HEK293 (cell line): ENCODE data around the gene CC2D1A.

Source experiments
- CTCF ChIA-PET: fragments of 350-600 bp; formaldehyde crosslinking; extraction: SDS; loops from one replicate; lab custom pipeline; 2021; ENCODE audit warnings: antibody characterized with exemption; lab: Yijun Ruan, JAX
- POLR2A ChIA-PET: fragments of 300-600 bp; formaldehyde crosslinking; extraction: SDS; loops from one replicate; lab custom pipeline; 2020; ENCODE audit warnings: antibody characterized with exemption, inconsistent platforms; lab: Yijun Ruan, JAX
- H3K27ac ChIP-seq: fragments of 200-500 bp; sonication (Bioruptor generic); 2 replicates; pipeline ENCODE4 v1.5.1; 2014; ENCODE audit warnings: low read depth, low read length, control low read depth, inconsistent platforms; ENCODE audit errors: extremely low read depth
- H3K36me3 ChIP-seq, 2 experiments: fragments of 200-500 bp in 1 of 2; sonication (Bioruptor generic) in 1 of 2; 1 replicate in 1 of 2; 2 replicates in 1 of 2; pipeline ENCODE4 v1.5.1; 2014 to 2017; ENCODE audit warnings: inconsistent platforms in 2 of 2, low read length in 2 of 2; ENCODE audit not compliant: control insufficient read depth in 2 of 2, insufficient read depth in 1 of 2
- H3K4me1 ChIP-seq: fragments of 200-500 bp; sonication (Bioruptor generic); 2 replicates; pipeline ENCODE4 v1.5.1; 2014; ENCODE audit warnings: mild to moderate bottlenecking, low read length, inconsistent platforms; ENCODE audit not compliant: control insufficient read depth, insufficient read depth
- H3K4me3 ChIP-seq: 2 replicates; pipeline ENCODE4 v1.5.1; 2011; ENCODE audit warnings: low read depth, mild to moderate bottlenecking, control low read depth, low read length, moderate library complexity
- H3K9me3 ChIP-seq: fragments of 200-500 bp; sonication (Bioruptor generic); 2 replicates; pipeline ENCODE4 v1.5.1; 2014; ENCODE audit warnings: low read depth, low read length, inconsistent platforms; ENCODE audit not compliant: control insufficient read depth, insufficient read depth
- GLI4 ChIP-seq: fragments of 450-650 bp; formaldehyde crosslinking; IDR thresholded peaks from 2 replicates; pipeline ENCODE4 v1.5.1; 2016; ENCODE audit warnings: missing biosample characterization, missing genetic modification characterization
- KLF8 ChIP-seq: fragments of 450-650 bp; formaldehyde crosslinking; IDR thresholded peaks from 2 replicates; pipeline ENCODE4 v1.5.1; 2016; ENCODE audit warnings: missing biosample characterization, missing genetic modification characterization
- MYNN ChIP-seq: fragments of 450-650 bp; formaldehyde crosslinking; IDR thresholded peaks from 2 replicates; pipeline ENCODE4 v1.5.1; 2016; ENCODE audit warnings: missing biosample characterization, missing genetic modification characterization, borderline replicate concordance
- RBAK ChIP-seq: fragments of 450-650 bp; formaldehyde crosslinking; IDR thresholded peaks from 2 replicates; pipeline ENCODE4 v1.5.1; 2016; ENCODE audit warnings: missing biosample characterization, missing genetic modification characterization
- SALL2 ChIP-seq: fragments of 450-650 bp; formaldehyde crosslinking; IDR thresholded peaks from 2 replicates; pipeline ENCODE4 v1.5.0; 2017; ENCODE audit warnings: missing biosample characterization, mild to moderate bottlenecking, missing genetic modification characterization, borderline replicate concordance
- SETDB1 ChIP-seq: IDR thresholded peaks from one replicate; pipeline ENCODE4 v1.6.1; 2017; ENCODE audit warnings: mild to moderate bottlenecking, low read length, moderate library complexity, mixed read lengths; ENCODE audit not compliant: insufficient read length
- SP2 ChIP-seq: fragments of 450-650 bp; formaldehyde crosslinking; IDR thresholded peaks from 2 replicates; pipeline ENCODE4 v1.5.1; 2016; ENCODE audit warnings: missing biosample characterization, missing genetic modification characterization
- TRIM28 ChIP-seq: IDR thresholded peaks from 2 replicates; pipeline ENCODE4 v1.6.1; 2011; ENCODE audit warnings: low read length, control low read depth, borderline replicate concordance
- YY1 ChIP-seq: fragments of 450-650 bp; formaldehyde crosslinking; IDR thresholded peaks from 2 replicates; pipeline ENCODE4 v1.5.1; 2018; ENCODE audit warnings: missing biosample characterization, missing genetic modification characterization
- ZBTB17 ChIP-seq: fragments of 450-650 bp; formaldehyde crosslinking; IDR thresholded peaks from 2 replicates; pipeline ENCODE4 v1.5.1; 2016; ENCODE audit warnings: missing biosample characterization, missing genetic modification characterization
- ZBTB20 ChIP-seq: fragments of 450-650 bp; formaldehyde crosslinking; IDR thresholded peaks from 2 replicates; pipeline ENCODE4 v1.5.1; 2016; ENCODE audit warnings: missing biosample characterization, missing genetic modification characterization
- ZNF140 ChIP-seq: fragments of 450-650 bp; formaldehyde crosslinking; IDR thresholded peaks from 2 replicates; pipeline ENCODE4 v1.5.1; 2016; ENCODE audit warnings: missing biosample characterization, missing genetic modification characterization
- ZNF202 ChIP-seq: fragments of 450-650 bp; formaldehyde crosslinking; IDR thresholded peaks from 2 replicates; pipeline ENCODE4 v1.5.1; 2016; ENCODE audit warnings: missing biosample characterization, missing genetic modification characterization, borderline replicate concordance
- ZNF350 ChIP-seq: fragments of 450-650 bp; formaldehyde crosslinking; IDR thresholded peaks from 2 replicates; pipeline ENCODE4 v1.5.0; 2017; ENCODE audit warnings: missing biosample characterization, mild to moderate bottlenecking, missing genetic modification characterization
- ZNF366 ChIP-seq: fragments of 450-650 bp; formaldehyde crosslinking; conservative IDR thresholded peaks from 2 replicates; pipeline ENCODE4 v1.5.1; 2016; ENCODE audit warnings: missing biosample characterization, missing genetic modification characterization
- ZNF48 ChIP-seq: fragments of 450-650 bp; formaldehyde crosslinking; IDR thresholded peaks from 2 replicates; pipeline ENCODE4 v1.5.1; 2016; ENCODE audit warnings: missing biosample characterization, missing genetic modification characterization
- ZNF623 ChIP-seq: fragments of 450-650 bp; formaldehyde crosslinking; IDR thresholded peaks from 2 replicates; pipeline ENCODE4 v1.5.1; 2016; ENCODE audit warnings: missing biosample characterization, missing genetic modification characterization
- ZNF76 ChIP-seq: fragments of 450-650 bp; formaldehyde crosslinking; IDR thresholded peaks from 2 replicates; pipeline ENCODE4; 2016; ENCODE audit warnings: low read depth, missing biosample characterization, missing genetic modification characterization, borderline replicate concordance
- TF ChIP-seq, protein P1 (sequence below): fragments of 450-650 bp; formaldehyde crosslinking; IDR thresholded peaks from 2 replicates; pipeline ENCODE4 v1.5.1; 2017; ENCODE audit warnings: missing biosample characterization, missing genetic modification characterization
- TF ChIP-seq, protein P2 (sequence below): fragments of 450-650 bp; formaldehyde crosslinking; IDR thresholded peaks from 2 replicates; pipeline ENCODE4 v1.5.1; 2016; ENCODE audit warnings: missing biosample characterization, missing genetic modification characterization
- TF ChIP-seq, protein P3 (sequence below): fragments of 450-650 bp; IDR thresholded peaks from 2 replicates; pipeline ENCODE4 v1.5.1; 2018; ENCODE audit warnings: missing biosample characterization, missing genetic modification characterization
- TF ChIP-seq, protein P4 (sequence below): fragments of 450-650 bp; formaldehyde crosslinking; IDR thresholded peaks from 2 replicates; pipeline ENCODE4 v1.5.1; 2016; ENCODE audit warnings: missing biosample characterization, missing genetic modification characterization, low read depth
- TF ChIP-seq, protein P5 (sequence below): fragments of 450-650 bp; IDR thresholded peaks from 2 replicates; pipeline ENCODE4 v1.5.1; 2018; ENCODE audit warnings: missing biosample characterization, mild to moderate bottlenecking, missing genetic modification characterization

Gene CC2D1A

DNA sequence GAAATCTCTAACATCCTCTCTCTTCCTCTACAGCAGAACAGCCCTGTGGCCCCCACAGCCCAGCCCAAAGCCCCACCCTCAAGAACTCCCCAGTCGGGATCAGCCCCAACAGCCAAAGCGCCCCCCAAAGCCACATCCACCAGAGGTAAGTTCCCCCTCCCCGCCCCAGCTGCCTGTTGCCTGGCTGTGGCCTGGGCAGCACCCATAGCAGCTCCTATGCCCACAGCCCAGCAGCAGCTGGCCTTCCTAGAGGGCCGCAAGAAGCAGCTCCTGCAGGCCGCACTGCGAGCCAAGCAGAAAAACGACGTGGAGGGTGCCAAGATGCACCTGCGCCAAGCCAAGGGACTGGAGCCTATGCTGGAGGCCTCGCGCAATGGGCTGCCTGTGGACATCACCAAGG is 14.5 kb downstream of the CC2D1A start (continued):
- TF ChIP-seq, protein P1, sequence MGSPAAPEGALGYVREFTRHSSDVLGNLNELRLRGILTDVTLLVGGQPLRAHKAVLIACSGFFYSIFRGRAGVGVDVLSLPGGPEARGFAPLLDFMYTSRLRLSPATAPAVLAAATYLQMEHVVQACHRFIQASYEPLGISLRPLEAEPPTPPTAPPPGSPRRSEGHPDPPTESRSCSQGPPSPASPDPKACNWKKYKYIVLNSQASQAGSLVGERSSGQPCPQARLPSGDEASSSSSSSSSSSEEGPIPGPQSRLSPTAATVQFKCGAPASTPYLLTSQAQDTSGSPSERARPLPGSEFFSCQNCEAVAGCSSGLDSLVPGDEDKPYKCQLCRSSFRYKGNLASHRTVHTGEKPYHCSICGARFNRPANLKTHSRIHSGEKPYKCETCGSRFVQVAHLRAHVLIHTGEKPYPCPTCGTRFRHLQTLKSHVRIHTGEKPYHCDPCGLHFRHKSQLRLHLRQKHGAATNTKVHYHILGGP (tag by site-specific recombination), result no peak
- no peak for TF ChIP-seq GLI4 (tag by site-specific recombination)
- no peak for TF ChIP-seq MYNN (tag by site-specific recombination)
- no peak for TF ChIP-seq SALL2 (tag by site-specific recombination)
- no peak for TF ChIP-seq ZNF202 (tag by site-specific recombination)
- TF ChIP-seq ZNF366 (tag by site-specific recombination), result no peak
- no peak for TF ChIP-seq ZNF48 (tag by site-specific recombination)

DNA sequence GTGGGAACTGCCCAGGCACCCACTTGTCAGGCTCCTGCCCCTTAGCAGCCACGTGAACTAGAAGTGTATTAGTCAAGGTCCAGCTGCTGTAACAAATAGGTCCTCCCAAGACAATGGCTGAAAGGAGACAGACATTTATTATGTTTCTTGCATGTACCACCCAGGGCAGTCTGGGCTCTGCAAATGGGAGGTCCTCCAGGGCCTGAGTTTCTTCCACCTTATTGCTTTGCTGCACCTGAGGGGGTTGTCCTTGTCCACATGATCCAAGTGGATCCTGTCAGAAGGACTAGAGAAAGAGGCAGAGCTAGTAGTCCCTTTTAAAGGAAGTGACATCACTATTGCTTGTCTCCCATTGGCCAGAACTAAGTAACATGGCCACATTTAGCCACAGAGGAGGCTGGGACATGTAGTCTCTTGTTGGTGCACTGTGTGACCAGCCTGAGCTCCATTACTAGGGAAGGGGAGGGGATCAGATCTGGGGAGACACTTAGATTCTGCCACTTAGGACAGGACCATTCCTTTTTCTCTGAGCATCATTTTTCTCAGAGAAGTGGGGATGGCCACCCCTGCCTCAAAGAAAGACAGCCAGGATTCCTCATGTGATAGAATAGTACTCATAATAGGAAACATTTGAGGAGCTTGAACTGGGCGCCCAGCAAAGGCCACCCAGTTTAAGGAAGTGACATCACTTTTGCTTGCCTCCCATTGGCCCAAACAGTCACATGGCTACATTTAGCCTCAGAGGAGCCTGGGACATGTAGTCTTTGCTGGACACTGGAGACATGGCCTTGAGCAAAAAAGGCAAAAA is 15.1 kb downstream of the CC2D1A start:
- POLR2A ChIA-PET, result interaction anchor here (1.1 to 1.7 kb wide), 2 partner anchors 10 to 85 kb away, joined by 6 to 7 read pairs; partner anchors contain the start of gene RFX1
- Histone ChIP-seq H3K27ac (no peak overlapping the region), H3K36me3 (peaks cover 52 to 83% of the 10 kb centered on the region in 2 experiments), H3K4me3 (no peak overlapping the region), H3K9me3 (no peaks in the 10 kb centered on the region), H3K4me1 (no peaks in the 10 kb centered on the region)
- CTCF ChIA-PET, result interaction anchor here (1.2 kb wide), 1 partner anchor 10 kb away, joined by 4 read pairs; no protein-coding TSS in a partner anchor
- TF ChIP-seq, protein P2, sequence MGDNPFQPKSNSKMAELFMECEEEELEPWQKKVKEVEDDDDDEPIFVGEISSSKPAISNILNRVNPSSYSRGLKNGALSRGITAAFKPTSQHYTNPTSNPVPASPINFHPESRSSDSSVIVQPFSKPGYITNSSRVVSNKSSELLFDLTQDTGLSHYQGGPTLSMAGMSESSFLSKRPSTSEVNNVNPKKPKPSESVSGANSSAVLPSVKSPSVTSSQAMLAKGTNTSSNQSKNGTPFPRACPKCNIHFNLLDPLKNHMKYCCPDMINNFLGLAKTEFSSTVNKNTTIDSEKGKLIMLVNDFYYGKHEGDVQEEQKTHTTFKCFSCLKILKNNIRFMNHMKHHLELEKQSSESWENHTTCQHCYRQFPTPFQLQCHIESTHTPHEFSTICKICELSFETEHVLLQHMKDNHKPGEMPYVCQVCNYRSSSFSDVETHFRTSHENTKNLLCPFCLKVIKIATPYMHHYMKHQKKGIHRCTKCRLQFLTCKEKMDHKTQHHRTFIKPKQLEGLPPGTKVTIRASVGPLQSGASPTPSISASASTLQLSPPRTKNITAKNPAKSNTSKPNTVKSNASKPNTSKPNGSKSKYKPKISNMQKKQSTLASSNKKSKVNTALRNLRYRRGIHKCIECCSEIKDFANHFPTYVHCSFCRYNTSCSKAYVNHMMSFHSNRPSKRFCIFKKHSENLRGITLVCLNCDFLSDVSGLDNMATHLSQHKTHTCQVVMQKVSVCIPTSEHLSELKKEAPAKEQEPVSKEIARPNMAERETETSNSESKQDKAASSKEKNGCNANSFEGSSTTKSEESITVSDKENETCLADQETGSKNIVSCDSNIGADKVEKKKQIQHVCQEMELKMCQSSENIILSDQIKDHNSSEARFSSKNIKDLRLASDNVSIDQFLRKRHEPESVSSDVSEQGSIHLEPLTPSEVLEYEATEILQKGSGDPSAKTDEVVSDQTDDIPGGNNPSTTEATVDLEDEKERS (tag by site-specific recombination), result peak; percentile 73; the same call in 1 of the 2 replicates
- TF ChIP-seq, protein P3, sequence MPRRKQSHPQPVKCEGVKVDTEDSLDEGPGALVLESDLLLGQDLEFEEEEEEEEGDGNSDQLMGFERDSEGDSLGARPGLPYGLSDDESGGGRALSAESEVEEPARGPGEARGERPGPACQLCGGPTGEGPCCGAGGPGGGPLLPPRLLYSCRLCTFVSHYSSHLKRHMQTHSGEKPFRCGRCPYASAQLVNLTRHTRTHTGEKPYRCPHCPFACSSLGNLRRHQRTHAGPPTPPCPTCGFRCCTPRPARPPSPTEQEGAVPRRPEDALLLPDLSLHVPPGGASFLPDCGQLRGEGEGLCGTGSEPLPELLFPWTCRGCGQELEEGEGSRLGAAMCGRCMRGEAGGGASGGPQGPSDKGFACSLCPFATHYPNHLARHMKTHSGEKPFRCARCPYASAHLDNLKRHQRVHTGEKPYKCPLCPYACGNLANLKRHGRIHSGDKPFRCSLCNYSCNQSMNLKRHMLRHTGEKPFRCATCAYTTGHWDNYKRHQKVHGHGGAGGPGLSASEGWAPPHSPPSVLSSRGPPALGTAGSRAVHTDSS (tag by site-specific recombination), result no peak
- TF ChIP-seq ZNF140 (no peak), KLF8 (tag by site-specific recombination) (0 out of 2 replicates have a peak, but pooled peaks have one; percentile 16), TRIM28 (peak; percentile 51; the same call in 1 of the 2 replicates), ZNF76 (tag by site-specific recombination) (peak; percentile 30; the same call in 1 of the 2 replicates), ZBTB17 (tag by site-specific recombination) (no peak), SETDB1 (peak; percentile 68), RBAK (tag by site-specific recombination) (peak; percentile 69; the same call in 1 of the 2 replicates), YY1 (tag by site-specific recombination) (peak; percentile 33; the same call in 1 of the 2 replicates), SP2 (tag by site-specific recombination) (peak; percentile 56), ZNF623 (0 out of 2 replicates have a peak, but pooled peaks have one; percentile 10), ZBTB20 (no peak), ZNF350 (tag by site-specific recombination) (no peak)
- TF ChIP-seq, protein P4, sequence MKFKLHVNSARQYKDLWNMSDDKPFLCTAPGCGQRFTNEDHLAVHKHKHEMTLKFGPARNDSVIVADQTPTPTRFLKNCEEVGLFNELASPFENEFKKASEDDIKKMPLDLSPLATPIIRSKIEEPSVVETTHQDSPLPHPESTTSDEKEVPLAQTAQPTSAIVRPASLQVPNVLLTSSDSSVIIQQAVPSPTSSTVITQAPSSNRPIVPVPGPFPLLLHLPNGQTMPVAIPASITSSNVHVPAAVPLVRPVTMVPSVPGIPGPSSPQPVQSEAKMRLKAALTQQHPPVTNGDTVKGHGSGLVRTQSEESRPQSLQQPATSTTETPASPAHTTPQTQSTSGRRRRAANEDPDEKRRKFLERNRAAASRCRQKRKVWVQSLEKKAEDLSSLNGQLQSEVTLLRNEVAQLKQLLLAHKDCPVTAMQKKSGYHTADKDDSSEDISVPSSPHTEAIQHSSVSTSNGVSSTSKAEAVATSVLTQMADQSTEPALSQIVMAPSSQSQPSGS (tag by site-specific recombination), result peak; percentile 76
- TF ChIP-seq, protein P5, sequence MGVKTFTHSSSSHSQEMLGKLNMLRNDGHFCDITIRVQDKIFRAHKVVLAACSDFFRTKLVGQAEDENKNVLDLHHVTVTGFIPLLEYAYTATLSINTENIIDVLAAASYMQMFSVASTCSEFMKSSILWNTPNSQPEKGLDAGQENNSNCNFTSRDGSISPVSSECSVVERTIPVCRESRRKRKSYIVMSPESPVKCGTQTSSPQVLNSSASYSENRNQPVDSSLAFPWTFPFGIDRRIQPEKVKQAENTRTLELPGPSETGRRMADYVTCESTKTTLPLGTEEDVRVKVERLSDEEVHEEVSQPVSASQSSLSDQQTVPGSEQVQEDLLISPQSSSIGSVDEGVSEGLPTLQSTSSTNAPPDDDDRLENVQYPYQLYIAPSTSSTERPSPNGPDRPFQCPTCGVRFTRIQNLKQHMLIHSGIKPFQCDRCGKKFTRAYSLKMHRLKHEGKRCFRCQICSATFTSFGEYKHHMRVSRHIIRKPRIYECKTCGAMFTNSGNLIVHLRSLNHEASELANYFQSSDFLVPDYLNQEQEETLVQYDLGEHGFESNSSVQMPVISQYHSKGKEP (tag by site-specific recombination), result no peak
